Thoracic aorta (tissue), 2 donors: ENCODE measurements around the gene FGFR3. TPM values are rescaled to one million over a fixed set of nuclear protein-coding genes. Genes with fewer than 3 reads are reported as not detected.

ENCODE experiments used
- ATAC-seq: fragments of 150-250 bp; one replicate; pipeline ENCODE4 v1.8.0; 2017; ENCODE audit warnings: low read depth; ENCODE audit not compliant: insufficient number of reproducible peaks, low FRiP score
- DNase-seq: peaks from one replicate; pipeline ENCODE4 v3.0.0-alpha.2; 2020; ENCODE audit warnings: low spot score
- H3K27ac ChIP-seq, 2 donors: fragments of 200-600 bp; sonication (generic); 1 replicate in 1 of 2; 2 replicates in 1 of 2; pipeline ENCODE4 v1.5.1; 2016; ENCODE audit warnings: mild to moderate bottlenecking in 2 of 2, moderate library complexity in 2 of 2
- H3K27me3 ChIP-seq: fragments of 200-600 bp; sonication (generic); replicated peaks from 2 replicates; pipeline ENCODE4 v1.6.0; 2016; ENCODE audit warnings: mild to moderate bottlenecking; ENCODE audit not compliant: insufficient read depth
- H3K36me3 ChIP-seq: fragments of 200-600 bp; sonication (generic); one replicate; pipeline ENCODE4 v1.5.1; 2016
- H3K4me1 ChIP-seq, 2 donors: fragments of 200-600 bp; sonication (generic); 1 replicate in 1 of 2; 2 replicates in 1 of 2; pipeline versions ENCODE4 v1.5.1 to v1.6.0; 2016; ENCODE audit warnings: low read depth in 2 of 2, mild to moderate bottlenecking in 1 of 2; ENCODE audit not compliant: control insufficient read depth in 1 of 2
- H3K4me3 ChIP-seq: fragments of 200-600 bp; sonication (generic); 2 replicates; pipeline ENCODE4 v1.5.1; 2016; ENCODE audit warnings: mild to moderate bottlenecking
- H3K9me3 ChIP-seq: fragments of 200-600 bp; sonication (generic); 2 replicates; pipeline ENCODE4 v1.5.1; 2016
- CTCF ChIP-seq: fragments of 200-600 bp; sonication (generic); IDR thresholded peaks from one replicate; pipeline ENCODE4 v1.5.1; 2019; ENCODE audit warnings: antibody characterized with exemption
- total RNA-seq, 2 donors: library from RNA; depleted of rRNA; stranded (reverse); fragments of >200 nt; gene quantifications; one replicate each; pipeline versions ENCODE4 v1.1.0 to v1.2.3, GENCODE V29; 2016

The FGFR3 gene
- total RNA-seq, 2 donors from 2014 or later = 0.68 to 1.4 TPM

- peaks cover 0 to 10% of the 10 kb centered on the region in 2 donors for H3K4me1 ChIP-seq
- H3K27ac ChIP-seq = no peak overlapping the region
- DNase-seq (no peak), ATAC-seq (no peak)
- no peak overlapping the region for H3K4me3 ChIP-seq
- peaks cover 4% of the 10 kb centered on the region for H3K36me3 ChIP-seq
- no peaks in the 10 kb centered on the region for H3K27me3 ChIP-seq
- TF ChIP-seq CTCF = no peak
- no peaks in the 10 kb centered on the region for H3K9me3 ChIP-seq
Observed at GRCh38 chr4:1851575-1852410, 58.7 kb downstream of the FGFR3 start.

GRCh38 chr4:1852904-1853623 is 60.0 kb downstream of the FGFR3 start:
- no peak for TF ChIP-seq CTCF
- no peak overlapping the region for H3K27ac ChIP-seq
- ATAC-seq (no peak), DNase-seq (no peak)
- peaks cover 6 to 20% of the 10 kb centered on the region in 2 donors for H3K4me1 ChIP-seq
- no peaks in the 10 kb centered on the region for H3K9me3 ChIP-seq
- no peak overlapping the region for H3K4me3 ChIP-seq
- peaks cover 4% of the 10 kb centered on the region for H3K36me3 ChIP-seq
- H3K27me3 ChIP-seq = no peaks in the 10 kb centered on the region

GRCh38 chr4:1854752-1855151 is 61.7 kb downstream of the FGFR3 start:
- Histone ChIP-seq H3K4me1 (peaks cover 6 to 20% of the 10 kb centered on the region in 2 donors), H3K36me3 (no peaks in the 10 kb centered on the region), H3K27me3 (no peaks in the 10 kb centered on the region), H3K27ac (no peak overlapping the region), H3K4me3 (peak overlapping the region; percentile 74), H3K9me3 (no peaks in the 10 kb centered on the region)
- no peak for ATAC-seq
- TF ChIP-seq CTCF = no peak
- no peak for DNase-seq

GRCh38 chr4:1855333-1856070 is 62.4 kb downstream of the FGFR3 start:
- Histone ChIP-seq H3K36me3 (no peaks in the 10 kb centered on the region), H3K4me1 (peaks cover 6 to 20% of the 10 kb centered on the region in 2 donors), H3K27me3 (no peaks in the 10 kb centered on the region), H3K4me3 (peak overlapping the region; percentile 74), H3K27ac (peak overlapping the region; percentile 53 to 79), H3K9me3 (no peaks in the 10 kb centered on the region)
- no peak for TF ChIP-seq CTCF
- DNase-seq = no peak
- peak; percentile 35 for ATAC-seq
